ENCODE data around the gene MYO1A.
"Not testable (repeated sequence)": the region's sequence is repeated elsewhere in the genome, so short reads cannot be mapped to it uniquely, and the experiment has no call there.

The MYO1A gene

DNA sequence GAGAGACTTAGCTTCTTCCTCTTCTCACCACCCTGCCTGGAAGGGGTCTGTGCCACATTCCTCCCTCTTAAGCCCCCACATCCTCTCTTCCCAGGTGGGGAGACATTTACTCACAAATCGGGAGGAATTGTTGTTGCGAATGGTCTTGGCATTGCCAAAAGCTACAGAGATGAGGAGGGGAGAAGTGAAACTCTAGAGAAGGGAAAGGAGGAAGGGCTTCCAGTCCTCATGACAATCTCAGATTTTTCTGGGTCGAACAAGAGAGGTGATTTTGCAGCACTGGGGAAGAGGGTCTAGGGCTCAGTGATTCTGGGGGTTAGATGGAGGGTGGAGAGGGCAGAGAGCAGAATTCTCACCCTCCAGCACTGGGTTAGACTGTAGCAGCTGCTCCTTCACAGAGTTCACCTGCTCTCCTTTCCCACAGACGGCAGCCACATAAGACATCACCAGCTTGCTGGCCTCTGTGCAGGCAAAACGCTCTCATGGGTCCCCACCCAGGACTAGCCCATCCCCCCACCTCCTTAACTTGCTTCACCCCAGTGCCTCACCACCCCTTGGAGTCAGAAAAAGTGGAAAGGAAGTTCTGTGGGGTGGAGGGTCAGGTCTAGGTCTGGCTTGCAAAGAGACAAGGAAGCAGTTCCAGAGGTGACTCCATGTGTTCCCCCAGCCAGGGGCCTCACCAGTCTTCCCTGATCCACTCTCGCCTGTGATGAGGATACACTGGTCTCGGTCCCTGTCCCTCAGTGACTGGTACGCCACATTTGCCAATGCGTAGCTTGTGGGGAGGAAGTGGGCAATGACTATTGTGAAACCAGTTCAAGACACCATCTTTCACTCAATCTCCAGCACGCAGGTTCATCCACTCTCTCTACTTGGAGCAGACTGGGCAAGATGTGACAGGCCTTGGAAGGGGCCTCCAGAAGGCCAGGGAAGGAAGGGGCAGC is 2.7 kb downstream of the MYO1A start:
- DNase-seq (ENCODE audit: low read depth): no peak

- DNase-seq (ENCODE audit: low read depth): no peak
Measured at GRCh38 chr12:57046086-57046791, 3.7 kb downstream of the MYO1A start.

DNA sequence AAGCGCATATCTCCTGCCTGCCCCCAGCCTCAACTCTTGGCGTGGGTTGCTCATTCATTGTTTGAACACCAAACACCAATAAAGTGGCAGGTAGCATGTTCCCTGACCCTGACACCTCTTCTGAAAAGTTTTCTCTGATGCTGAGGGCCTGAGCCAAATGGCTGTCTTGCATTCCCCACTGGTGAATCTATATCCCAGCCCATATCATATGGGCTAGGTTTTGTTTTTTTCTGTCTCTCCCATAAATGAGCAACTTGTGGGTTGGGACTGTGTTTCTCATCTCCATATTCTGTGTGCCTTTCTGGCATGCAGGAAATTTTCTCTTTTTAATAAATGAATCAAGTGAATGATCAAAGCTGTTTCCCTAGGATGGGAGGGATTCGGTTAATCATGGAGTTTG is 5.0 kb downstream of the MYO1A start:
- no peak for DNase-seq (ENCODE audit: low read depth)

DNA sequence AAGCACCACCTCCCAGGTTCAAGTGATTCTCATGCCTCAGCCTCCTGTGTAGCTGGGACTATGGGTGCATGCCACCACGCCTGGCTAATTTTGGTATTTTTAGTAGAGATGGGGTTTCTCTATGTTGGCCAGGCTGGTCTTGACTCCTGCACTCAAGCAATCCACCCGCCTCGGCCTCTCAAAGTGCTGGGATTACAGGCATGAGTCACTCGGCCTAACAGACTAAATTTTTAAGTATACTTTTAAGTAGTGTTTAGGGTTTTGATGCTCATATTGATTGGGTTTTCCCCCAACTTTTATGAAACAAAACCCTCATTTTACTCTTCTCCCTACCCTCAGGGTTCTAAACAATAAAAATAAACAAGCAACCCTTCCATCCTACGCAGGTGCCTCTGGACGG is 5.5 kb downstream of the MYO1A start:
- no peak for DNase-seq (ENCODE audit: low read depth)

DNA sequence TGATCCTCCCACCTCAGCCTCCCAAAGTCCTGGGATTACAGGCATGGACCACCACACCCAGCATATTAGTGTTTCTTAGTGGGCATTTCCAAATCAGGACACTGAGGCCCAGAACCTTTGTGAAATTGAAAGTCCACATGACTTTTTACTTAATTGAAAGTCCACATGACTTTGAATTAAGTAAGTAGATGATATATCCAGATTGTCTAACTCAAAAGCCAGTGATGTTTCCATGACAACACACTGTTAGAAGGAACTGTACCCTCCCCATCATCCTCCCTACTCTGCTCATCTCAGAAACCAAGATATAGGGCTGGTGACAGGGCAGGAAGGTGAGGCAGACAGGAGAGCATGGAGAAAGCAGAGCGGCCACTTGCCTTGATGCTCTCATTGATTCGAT is 7.2 kb downstream of the MYO1A start:
- no peak for DNase-seq (ENCODE audit: low read depth)

DNA sequence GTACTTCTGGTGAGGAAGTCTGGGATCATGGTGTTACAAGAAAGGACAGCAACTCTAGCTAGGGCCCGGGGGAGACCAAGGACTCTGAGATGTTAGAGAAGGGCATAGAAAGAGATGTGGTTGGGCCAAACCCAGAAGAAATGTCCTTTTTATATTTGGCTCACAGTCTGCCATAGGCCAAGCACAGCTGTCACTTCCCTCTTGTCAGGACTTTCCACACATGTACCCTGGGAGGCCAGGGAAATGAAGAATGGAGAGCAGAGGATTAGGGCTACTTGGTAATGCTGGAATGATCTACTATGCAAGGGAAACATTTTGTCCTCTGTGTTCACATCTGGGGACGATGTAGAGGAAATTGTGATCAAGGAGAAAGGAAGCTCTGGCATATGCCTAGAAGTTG is 9.2 kb downstream of the MYO1A start:
- no peak for DNase-seq (ENCODE audit: low read depth)

DNA sequence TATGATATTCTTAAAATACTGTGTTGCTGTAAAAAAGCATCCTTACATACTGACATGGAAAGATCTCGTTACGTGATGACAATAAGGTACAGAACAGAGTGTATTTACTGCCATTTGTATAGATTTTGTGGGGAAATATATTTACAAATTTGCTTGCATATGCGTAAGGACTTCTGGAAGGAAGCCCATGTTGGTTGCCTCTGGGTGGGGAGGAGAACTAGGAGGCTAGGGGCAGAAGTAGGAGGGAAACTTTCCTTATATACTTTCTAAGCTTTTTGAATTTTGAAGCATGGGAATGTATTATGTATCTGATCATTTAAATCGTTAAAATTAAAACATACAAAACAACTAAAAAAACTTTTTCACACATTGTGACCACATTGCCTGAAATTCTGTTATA is 9.7 kb downstream of the MYO1A start:
- DNase-seq (ENCODE audit: low read depth): no peak

GRCh38 chr12:57039016-57039798 is 10.7 kb downstream of the MYO1A start:
- no peak for DNase-seq (ENCODE audit: low read depth)

GRCh38 chr12:57037264-57037663 is 12.7 kb downstream of the MYO1A start:
- DNase-seq (ENCODE audit: low read depth): no peak

DNA sequence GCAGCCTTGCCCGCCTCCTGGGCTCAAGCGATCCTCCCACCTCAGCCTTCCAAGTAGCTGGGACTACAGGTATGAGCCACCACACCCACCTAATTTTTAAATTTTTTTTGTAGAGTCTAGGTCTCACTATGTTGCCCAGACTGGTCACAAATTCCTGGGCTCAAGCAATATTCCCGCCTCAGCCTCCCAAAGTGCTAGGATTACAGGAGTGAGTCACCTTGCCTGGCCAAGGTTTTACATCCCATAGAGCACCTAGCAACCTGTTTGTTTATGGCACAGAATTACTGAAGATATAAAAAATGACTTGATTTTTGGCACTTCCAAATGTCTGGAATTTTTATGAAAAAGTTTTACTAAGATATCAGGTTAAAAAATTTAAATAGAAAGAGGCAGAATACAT is 16.5 kb downstream of the MYO1A start:
- no peak for DNase-seq (ENCODE audit: low read depth)

- no peak for DNase-seq (ENCODE audit: low read depth)
Measured at GRCh38 chr12:57031789-57032188, 18.1 kb downstream of the MYO1A start.

- no peak for DNase-seq (ENCODE audit: low read depth)
Measured at GRCh38 chr12:57031138-57031725, 18.7 kb downstream of the MYO1A start.

GRCh38 chr12:57029457-57029856 is 20.5 kb downstream of the MYO1A start:
- DNase-seq (ENCODE audit: low read depth): no peak

GRCh38 chr12:57027805-57028153 is 22.1 kb downstream of the MYO1A start:
- no peak for DNase-seq (ENCODE audit: low read depth)

GRCh38 chr12:57027011-57027804 is 22.7 kb downstream of the MYO1A start:
- DNase-seq (ENCODE audit: low read depth): no peak

GRCh38 chr12:57025196-57025595 is 24.7 kb downstream of the MYO1A start:
- no peak for DNase-seq (ENCODE audit: low read depth)

DNA sequence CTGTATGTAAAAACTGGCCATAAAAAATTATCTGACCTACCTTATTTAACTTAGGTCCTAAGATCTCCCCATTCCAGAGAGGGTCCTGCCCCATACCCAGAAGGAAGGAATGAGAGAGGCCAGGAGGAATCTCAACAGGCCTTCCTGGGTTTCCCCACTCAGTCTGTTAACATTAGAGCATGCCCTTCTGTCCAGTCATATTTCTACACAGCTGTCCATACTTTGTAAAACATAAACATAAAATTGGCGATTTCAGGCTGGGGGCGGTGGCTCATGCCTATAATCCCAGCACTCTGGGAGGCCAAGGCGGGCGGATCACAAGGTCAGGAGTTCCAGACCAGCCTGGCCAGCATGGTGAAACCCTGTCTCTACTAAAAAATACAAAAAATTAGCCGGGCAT is 27.6 kb downstream of the MYO1A start:
- DNase-seq (ENCODE audit: low read depth): not testable (repeated sequence)

DNA sequence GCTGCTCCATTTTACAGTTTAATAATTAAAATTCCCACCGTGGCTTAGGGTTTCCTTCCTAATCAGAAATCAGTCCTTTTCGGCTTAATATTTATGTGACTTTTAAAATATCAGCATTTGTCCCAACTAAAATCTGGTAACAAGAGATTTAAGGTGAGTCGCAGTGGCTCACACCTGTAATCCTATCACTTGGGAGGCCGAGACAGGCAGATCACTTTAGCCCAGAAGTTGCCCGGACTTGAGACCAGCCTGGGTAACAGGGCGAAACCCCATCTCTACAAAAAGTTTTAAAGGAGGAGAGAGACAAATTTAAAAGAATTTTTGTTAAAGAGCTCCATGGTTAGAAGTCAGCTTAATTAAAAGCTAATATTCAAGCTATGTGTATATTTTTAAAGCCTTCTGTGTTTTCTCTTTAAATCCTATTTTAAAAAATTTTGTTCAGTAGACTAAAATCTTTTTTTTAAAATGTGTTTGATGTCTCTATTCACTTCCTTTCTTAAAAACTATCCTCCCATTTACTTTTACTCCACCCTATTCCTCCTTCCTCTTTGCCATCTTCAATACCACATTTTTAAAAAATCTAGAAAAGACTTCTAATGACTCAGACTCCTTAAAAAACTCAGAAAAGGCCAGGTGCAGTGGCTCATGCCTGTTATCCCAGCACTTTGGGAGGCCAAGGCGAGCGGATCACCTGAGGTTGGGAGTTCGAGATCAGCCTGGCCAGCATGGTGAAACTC is 29.8 kb downstream of the MYO1A start:
- DNase-seq (ENCODE audit: low read depth): no peak

DNA sequence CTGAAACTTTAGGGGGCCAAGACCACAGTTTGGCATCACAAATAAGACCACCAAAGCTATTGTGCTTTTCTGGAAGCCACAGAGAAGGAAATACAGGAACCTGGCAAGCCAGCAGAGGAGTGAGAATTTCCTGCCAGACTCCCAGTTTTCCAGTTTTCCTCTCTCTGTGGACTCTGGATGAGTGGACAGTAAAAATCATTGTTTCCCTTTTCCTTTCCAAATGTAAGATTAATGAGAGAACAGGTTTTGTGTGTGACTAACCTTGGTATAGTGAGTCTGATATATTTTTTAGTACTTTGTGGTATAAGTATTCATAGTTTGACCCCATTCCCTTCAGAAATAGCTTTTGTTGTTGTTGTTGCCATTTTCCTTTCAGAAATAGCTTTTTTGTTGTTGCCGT is 31.0 kb downstream of the MYO1A start:
- DNase-seq (ENCODE audit: low read depth): no peak

DNA sequence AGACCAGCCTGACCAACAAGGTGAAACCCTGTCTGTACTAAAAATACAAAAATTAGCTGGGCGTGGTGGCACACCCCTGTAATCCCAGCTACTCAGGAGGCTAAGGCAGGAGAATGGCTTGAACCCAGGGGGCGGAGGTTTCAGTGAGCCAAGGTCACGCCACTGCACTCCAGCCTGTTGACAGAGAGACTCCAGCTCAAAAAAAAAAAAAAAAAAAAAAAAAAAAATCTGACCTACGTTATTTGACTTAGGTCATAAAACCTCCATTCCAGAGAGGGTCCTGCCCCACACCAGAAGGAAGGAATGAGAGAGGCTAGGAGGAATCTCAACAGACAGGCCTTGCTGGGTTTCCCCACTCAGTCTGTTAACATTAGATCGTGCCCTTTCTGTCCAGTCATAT is 31.6 kb downstream of the MYO1A start:
- not testable (repeated sequence) for DNase-seq (ENCODE audit: low read depth)

DNA sequence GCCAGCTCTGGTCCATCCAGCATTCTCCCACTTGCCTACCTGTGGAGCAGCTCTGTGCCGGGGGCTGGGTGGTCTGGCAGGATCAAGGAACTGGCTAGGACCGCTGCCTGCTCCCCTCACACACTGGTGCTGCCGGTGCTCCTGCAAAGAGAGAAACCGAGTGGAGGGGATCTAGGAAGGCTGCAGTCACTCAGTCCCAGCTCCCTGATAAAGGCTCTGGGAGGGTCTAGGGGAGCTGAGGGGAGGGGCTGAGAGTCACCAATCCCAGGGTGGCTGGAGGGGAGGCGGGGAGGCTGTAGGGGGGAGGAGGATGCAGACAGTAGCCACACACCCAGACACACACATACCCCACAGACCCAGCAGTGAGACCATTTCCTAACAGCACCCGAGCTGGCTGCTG is 33.6 kb downstream of the MYO1A start, which contains the start of gene TAC3:
TSS of gene TAC3 (minus strand) at position 182 of the 400 bp plus-strand sequence. CDS start 732 bp downstream, outside the sequence.
- no peak for DNase-seq (ENCODE audit: low read depth)

Data from T-helper 22 cell (primary cell).